Mesenchymal stem cell (in vitro differentiated cells and primary cell): Measurements from ENCODE around the gene FAHD2A.

ENCODE experiments used
- DNase-seq: peaks from one replicate; pipeline ENCODE4 v3.0.0-alpha.2; 2013
- H2AFZ ChIP-seq: one replicate; pipeline ENCODE4 v1.6.1; 2013; ENCODE audit warnings: low read depth, mild to moderate bottlenecking, control low read depth, inconsistent platforms, low read length, moderate library complexity
- H2AK5ac ChIP-seq: 2 replicates; pipeline ENCODE4 v1.6.1; 2013; ENCODE audit warnings: low read length, moderate library complexity, mild to moderate bottlenecking, inconsistent platforms; ENCODE audit not compliant: severe bottlenecking
- H2BK120ac ChIP-seq: one replicate; pipeline ENCODE4 v1.6.1; 2013; ENCODE audit warnings: low read depth, mild to moderate bottlenecking, inconsistent platforms, low read length, moderate library complexity
- H2BK12ac ChIP-seq, 2 experiments: one replicate each; pipeline ENCODE4 v1.6.1; 2013; ENCODE audit warnings: inconsistent platforms in 2 of 2, low read length in 2 of 2, mild to moderate bottlenecking in 2 of 2, moderate library complexity in 2 of 2, control low read depth in 1 of 2
- H2BK15ac ChIP-seq: one replicate; pipeline ENCODE4 v1.6.1; 2013; ENCODE audit warnings: mild to moderate bottlenecking, low read depth, inconsistent platforms; ENCODE audit not compliant: poor library complexity, severe bottlenecking
- H2BK5ac ChIP-seq: 2 replicates; pipeline ENCODE4 v1.6.1; 2013; ENCODE audit warnings: low read depth, mild to moderate bottlenecking, low read length, control low read depth, inconsistent platforms; ENCODE audit not compliant: poor library complexity, severe bottlenecking
- H3K14ac ChIP-seq, 2 experiments: one replicate each; pipeline ENCODE4 v1.6.1; 2013; ENCODE audit warnings: inconsistent platforms in 2 of 2, low read length in 2 of 2, control low read depth in 1 of 2, mild to moderate bottlenecking in 1 of 2, moderate library complexity in 1 of 2
- H3K18ac ChIP-seq, 2 experiments: one replicate each; pipeline ENCODE4 v1.6.1; 2013; ENCODE audit warnings: inconsistent platforms in 2 of 2, low read length in 2 of 2, control low read depth in 1 of 2, low read depth in 1 of 2, mild to moderate bottlenecking in 1 of 2
- H3K23ac ChIP-seq, 2 experiments: one replicate each; pipeline ENCODE4 v1.6.1; 2013; ENCODE audit warnings: inconsistent platforms in 2 of 2, low read length in 2 of 2, mild to moderate bottlenecking in 2 of 2, moderate library complexity in 2 of 2, control low read depth in 1 of 2
- H3K27ac ChIP-seq: 2 replicates; pipeline ENCODE4 v1.5.1; 2013; ENCODE audit warnings: mild to moderate bottlenecking, moderate library complexity, low read length, control low read depth, inconsistent platforms; ENCODE audit not compliant: poor library complexity, severe bottlenecking
- H3K27me3 ChIP-seq, 2 experiments: 2 replicates each; pipeline versions ENCODE4 v1.6.1 to v1.7.0; 2013; ENCODE audit warnings: low read length in 2 of 2, mild to moderate bottlenecking in 2 of 2, moderate library complexity in 2 of 2, control low read depth in 1 of 2, inconsistent platforms in 1 of 2; ENCODE audit not compliant: control insufficient read depth in 1 of 2, insufficient read depth in 1 of 2
- H3K36me3 ChIP-seq, 2 experiments: 2 replicates each; pipeline versions ENCODE4 v1.6.1 to v1.7.0; 2013; ENCODE audit warnings: low read length in 2 of 2, control low read depth in 1 of 2, inconsistent platforms in 1 of 2, low read depth in 1 of 2, mild to moderate bottlenecking in 1 of 2; ENCODE audit not compliant: insufficient read depth in 2 of 2, control insufficient read depth in 1 of 2
- H3K4ac ChIP-seq, 2 experiments: one replicate each; pipeline ENCODE4 v1.6.1; 2013; ENCODE audit warnings: inconsistent platforms in 2 of 2, low read length in 2 of 2, mild to moderate bottlenecking in 2 of 2, moderate library complexity in 2 of 2, control low read depth in 1 of 2, low read depth in 1 of 2
- H3K4me1 ChIP-seq: 2 replicates; pipeline ENCODE4 v1.6.1; 2013; ENCODE audit warnings: low read depth, low read length, control low read depth; ENCODE audit not compliant: control insufficient read depth, insufficient read depth
- H3K4me2 ChIP-seq: 2 replicates; pipeline ENCODE4 v1.6.1; 2013; ENCODE audit warnings: low read length, mild to moderate bottlenecking, inconsistent platforms; ENCODE audit not compliant: poor library complexity, severe bottlenecking
- H3K4me3 ChIP-seq, 2 experiments: 2 replicates each; pipeline versions ENCODE4 v1.5.1 to v1.7.0; 2013; ENCODE audit warnings: low read length in 2 of 2, mild to moderate bottlenecking in 2 of 2, control low read depth in 1 of 2, low read depth in 1 of 2; ENCODE audit not compliant: insufficient read depth in 1 of 2
- H3K79me1 ChIP-seq: replicated peaks from 2 replicates; pipeline ENCODE4 v1.6.1; 2013; ENCODE audit warnings: mild to moderate bottlenecking, control low read depth, low read length, inconsistent platforms; ENCODE audit not compliant: poor library complexity, severe bottlenecking
- H3K9ac ChIP-seq: 2 replicates; pipeline ENCODE4 v1.7.0; 2013; ENCODE audit warnings: mild to moderate bottlenecking, low read length, moderate library complexity
- H3K9me3 ChIP-seq: 2 replicates; pipeline ENCODE4 v1.7.0; 2013; ENCODE audit warnings: mild to moderate bottlenecking, low read length; ENCODE audit not compliant: control insufficient read depth
- H4K8ac ChIP-seq: one replicate; pipeline ENCODE4 v1.6.1; 2013; ENCODE audit warnings: inconsistent platforms, mild to moderate bottlenecking, low read length, moderate library complexity
- H4K91ac ChIP-seq: one replicate; pipeline ENCODE4 v1.6.1; 2013; ENCODE audit warnings: mild to moderate bottlenecking, low read length, inconsistent platforms
- WGBS: methylation state at CpG from one replicate; pipeline ENCODE4 v1.1.7; 2013; ENCODE audit warnings: mixed read lengths; 5-methylcytosine and 5-hydroxymethylcytosine counted together

FAHD2A gene

GRCh38 chr2:95386031-95386430, 16.5 kb upstream of the FAHD2A start:
- H3K23ac ChIP-seq, result no peak overlapping the region
- H3K18ac ChIP-seq, result no peak overlapping the region
- no peak overlapping the region for H4K8ac ChIP-seq
- H2AK5ac ChIP-seq, result no peak overlapping the region
- H3K27ac ChIP-seq, result no peak overlapping the region
- H2BK120ac ChIP-seq, result no peak overlapping the region
- H3K9me3 ChIP-seq, result no peaks in the 10 kb centered on the region
- H2AFZ ChIP-seq, result no peak overlapping the region
- DNase-seq, result no peak
- H3K9ac ChIP-seq, result no peak overlapping the region
- peaks cover 22% of the 10 kb centered on the region for H3K4me1 ChIP-seq
- no peak overlapping the region for H2BK5ac ChIP-seq
- no peak overlapping the region for H3K4me2 ChIP-seq
- H3K27me3 ChIP-seq, result peaks cover 0 to 18% of the 10 kb centered on the region in 2 experiments
- peaks cover 0 to 46% of the 10 kb centered on the region in 2 experiments for H3K36me3 ChIP-seq
- H2BK15ac ChIP-seq, result no peak overlapping the region
- H3K4me3 ChIP-seq, result no peak overlapping the region
- WGBS, result 92% methylated on average over 5 of the region's 6 CpGs
- H2BK12ac ChIP-seq, result no peak overlapping the region
- no peak overlapping the region for H3K14ac ChIP-seq
- H3K4ac ChIP-seq, result no peak overlapping the region
- no peak overlapping the region for H4K91ac ChIP-seq
- no peaks in the 10 kb centered on the region for H3K79me1 ChIP-seq

- Histone ChIP-seq H3K18ac (no peak overlapping the region), H3K36me3 (peaks cover 0 to 32% of the 10 kb centered on the region in 2 experiments), H2BK15ac (no peak overlapping the region), H3K23ac (no peak overlapping the region), H3K4me1 (peaks cover 22% of the 10 kb centered on the region), H4K8ac (no peak overlapping the region), H3K27me3 (peaks cover 0 to 18% of the 10 kb centered on the region in 2 experiments), H3K4me3 (no peak overlapping the region), H2BK120ac (no peak overlapping the region), H3K9me3 (no peaks in the 10 kb centered on the region), H4K91ac (no peak overlapping the region), H3K14ac (no peak overlapping the region), H2BK12ac (no peak overlapping the region), H3K79me1 (no peaks in the 10 kb centered on the region), H3K4me2 (no peak overlapping the region), H2BK5ac (no peak overlapping the region), H3K9ac (no peak overlapping the region), H3K4ac (no peak overlapping the region), H2AK5ac (no peak overlapping the region), H2AFZ (no peak overlapping the region), H3K27ac (no peak overlapping the region)
- WGBS, result 89% methylated on average over 7 of the region's 7 CpGs
- DNase-seq, result no peak
These were observed 15.2 kb upstream of the FAHD2A start for GRCh38 chr2:95387358-95387757.

GRCh38 chr2:95388091-95388692, 14.3 kb upstream of the FAHD2A start:
- Histone ChIP-seq H4K8ac (no peak overlapping the region), H3K27ac (no peak overlapping the region), H2AFZ (no peak overlapping the region), H4K91ac (no peak overlapping the region), H3K23ac (no peak overlapping the region), H3K4me2 (no peak overlapping the region), H3K18ac (no peak overlapping the region), H2BK12ac (no peak overlapping the region), H3K27me3 (peaks cover 0 to 18% of the 10 kb centered on the region in 2 experiments), H2BK15ac (no peak overlapping the region), H3K4me1 (peaks cover 22% of the 10 kb centered on the region), H3K79me1 (no peaks in the 10 kb centered on the region), H3K14ac (no peak overlapping the region), H3K9ac (no peak overlapping the region), H3K36me3 (peaks cover 0 to 24% of the 10 kb centered on the region in 2 experiments), H3K4ac (no peak overlapping the region), H2BK5ac (no peak overlapping the region), H2AK5ac (no peak overlapping the region), H2BK120ac (no peak overlapping the region), H3K4me3 (no peak overlapping the region), H3K9me3 (no peaks in the 10 kb centered on the region)
- no peak for DNase-seq
- WGBS, result 85% methylated on average over 14 of the region's 14 CpGs

- Histone ChIP-seq H3K27me3 (peaks cover 0 to 18% of the 10 kb centered on the region in 2 experiments), H3K4me3 (no peak overlapping the region), H4K91ac (no peak overlapping the region), H3K79me1 (no peaks in the 10 kb centered on the region), H3K14ac (peak overlapping the region in 1 of 2 experiments; percentile 20), H3K4me1 (peaks cover 22% of the 10 kb centered on the region), H3K18ac (no peak overlapping the region), H3K9ac (peak overlapping the region; percentile 65), H3K27ac (no peak overlapping the region), H3K23ac (no peak overlapping the region), H2BK120ac (no peak overlapping the region), H2AK5ac (no peak overlapping the region), H2BK15ac (no peak overlapping the region), H3K4ac (no peak overlapping the region), H2BK12ac (no peak overlapping the region), H2BK5ac (no peak overlapping the region), H3K36me3 (peaks cover 0 to 18% of the 10 kb centered on the region in 2 experiments), H4K8ac (no peak overlapping the region), H3K4me2 (no peak overlapping the region), H3K9me3 (no peaks in the 10 kb centered on the region), H2AFZ (no peak overlapping the region)
- WGBS, result 37% methylated on average over 15 of the region's 15 CpGs
- DNase-seq, result no peak
These were observed 13.7 kb upstream of the FAHD2A start for GRCh38 chr2:95388856-95389244.
